ENCODE data around the gene ZNF521.

Gene ZNF521

GRCh38 chr18:25077944-25078723 is 273.8 kb downstream of the ZNF521 start:
- DNase-seq (ENCODE audit: low spot score), result no peak
- no peak for FAIRE-seq

- DNase-seq (ENCODE audit: low spot score), result no peak
- FAIRE-seq, result no peak
Observed at GRCh38 chr18:25077038-25077943, 274.7 kb downstream of the ZNF521 start.

- FAIRE-seq, result no peak
- no peak for DNase-seq (ENCODE audit: low spot score)
Observed at GRCh38 chr18:25075783-25076182, 276.2 kb downstream of the ZNF521 start.

GRCh38 chr18:25075331-25075730 is 276.6 kb downstream of the ZNF521 start:
- FAIRE-seq, result no peak
- no peak for DNase-seq (ENCODE audit: low spot score)

GRCh38 chr18:25074925-25075324 is 277.0 kb downstream of the ZNF521 start:
- no peak for FAIRE-seq
- DNase-seq (ENCODE audit: low spot score), result no peak

- DNase-seq (ENCODE audit: low spot score) (no peak), FAIRE-seq (no peak)
Observed at GRCh38 chr18:25072205-25072604, 279.8 kb downstream of the ZNF521 start.

GRCh38 chr18:25067275-25068025 is 284.5 kb downstream of the ZNF521 start:
- DNase-seq (ENCODE audit: low spot score) (no peak), FAIRE-seq (no peak)

GRCh38 chr18:25066516-25066915 is 285.4 kb downstream of the ZNF521 start:
- FAIRE-seq, result no peak
- no peak for DNase-seq (ENCODE audit: low spot score)

GRCh38 chr18:25062720-25063119 is 289.2 kb downstream of the ZNF521 start:
- FAIRE-seq (no peak), DNase-seq (ENCODE audit: low spot score) (no peak)

GRCh38 chr18:25061395-25061794 is 290.6 kb downstream of the ZNF521 start:
- DNase-seq (ENCODE audit: low spot score), result no peak
- no peak for FAIRE-seq

GRCh38 chr18:25058521-25058920 is 293.4 kb downstream of the ZNF521 start:
- no peak for FAIRE-seq
- no peak for DNase-seq (ENCODE audit: low spot score)

- DNase-seq (ENCODE audit: low spot score) (no peak), FAIRE-seq (no peak)
Observed at GRCh38 chr18:25057491-25058050, 294.4 kb downstream of the ZNF521 start.

GRCh38 chr18:25056429-25056828 is 295.5 kb downstream of the ZNF521 start:
- DNase-seq (ENCODE audit: low spot score), result no peak
- FAIRE-seq, result no peak

- FAIRE-seq, result no peak
Observed at GRCh38 chr18:25055076-25055475, 296.9 kb downstream of the ZNF521 start.

GRCh38 chr18:25053466-25053865 is 298.5 kb downstream of the ZNF521 start:
- FAIRE-seq (no peak), DNase-seq (ENCODE audit: low spot score) (no peak)

More at GRCh38 chr18:25055076-25055475, 296.9 kb downstream of the ZNF521 start:
- DNase-seq (ENCODE audit: low spot score), result no peak

- DNase-seq (ENCODE audit: low spot score), result no peak
- no peak for FAIRE-seq
Observed at GRCh38 chr18:25052511-25052921, 299.4 kb downstream of the ZNF521 start.

- FAIRE-seq, result no peak
Observed at GRCh38 chr18:25050605-25051004, 301.4 kb downstream of the ZNF521 start.

GRCh38 chr18:25047983-25048382 is 304.0 kb downstream of the ZNF521 start:
- DNase-seq (ENCODE audit: low spot score) (no peak), FAIRE-seq (no peak)

More at GRCh38 chr18:25050605-25051004, 301.4 kb downstream of the ZNF521 start:
- DNase-seq (ENCODE audit: low spot score), result no peak

- FAIRE-seq, result no peak
- no peak for DNase-seq (ENCODE audit: low spot score)
Observed at GRCh38 chr18:25047421-25047820, 304.5 kb downstream of the ZNF521 start.

- no peak for FAIRE-seq
Observed at GRCh38 chr18:25044694-25045093, 307.3 kb downstream of the ZNF521 start.

GRCh38 chr18:25043104-25043503 is 308.9 kb downstream of the ZNF521 start:
- no peak for FAIRE-seq

More at GRCh38 chr18:25044694-25045093, 307.3 kb downstream of the ZNF521 start:
- DNase-seq (ENCODE audit: low spot score), result no peak

More at GRCh38 chr18:25043104-25043503, 308.9 kb downstream of the ZNF521 start:
- no peak for DNase-seq (ENCODE audit: low spot score)
